Measurements from ENCODE around the gene RNU7-1. TPM values are rescaled to one million over a fixed set of nuclear protein-coding genes. Genes with fewer than 3 reads are reported as not detected.
"Not testable (repeated sequence)": the region's sequence is repeated elsewhere in the genome, so short reads cannot be mapped to it uniquely, and the experiment has no call there.

Gene RNU7-1
- total RNA-seq: not detected

GRCh38 chr12:6943722-6944380 lies at the start of gene RNU7-1, which contains the start of gene C12orf57:
TSS of gene RNU7-1 (plus strand) at chr12:6943816.
TSS of gene C12orf57 (plus strand) at chr12:6944022. CDS start at chr12:6944122, 100 bp downstream.
- peak; percentile 50 for ATAC-seq (replicated peaks)
- peak within 1 kb of the TSS; percentile 100 for H3K27ac Mint-ChIP-seq
- peaks cover 30% of the 10 kb centered on the region for H3K4me1 Mint-ChIP-seq
- peak within 1 kb of the TSS; percentile 87 for H3K4me3 Mint-ChIP-seq
- no peaks in the 10 kb centered on the region for H3K27me3 Mint-ChIP-seq
- peaks cover 91% of the 10 kb centered on the region for H3K36me3 Mint-ChIP-seq (ENCODE audit: low read depth)
- no peaks in the 10 kb centered on the region for H3K9me3 Mint-ChIP-seq

DNA sequence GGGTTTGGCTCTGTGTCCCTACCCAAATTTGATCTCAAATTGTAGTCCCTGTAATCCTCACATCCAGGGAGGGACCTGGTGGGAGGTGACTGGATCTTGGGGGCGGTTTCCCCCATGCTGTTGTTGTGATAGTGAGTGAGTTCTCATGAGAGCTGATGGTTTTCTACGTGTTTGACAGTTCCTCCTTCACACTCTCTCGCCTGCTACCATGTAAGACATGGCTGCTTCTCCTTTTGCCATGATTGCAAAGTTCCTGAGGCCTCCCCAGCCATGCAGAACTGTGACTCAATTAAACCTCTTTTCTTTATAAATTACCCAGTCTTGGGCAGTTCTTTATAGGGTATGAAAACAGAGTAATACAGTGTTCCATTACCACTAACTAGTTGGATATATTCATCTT lies 49.3 kb upstream of the RNU7-1 start:
- Mint-ChIP-seq H3K4me1 (peaks cover 4% of the 10 kb centered on the region), H3K27ac (no peak overlapping the region), H3K4me3 (no peak overlapping the region), H3K27me3 (no peaks in the 10 kb centered on the region), H3K9me3 (no peaks in the 10 kb centered on the region), H3K36me3 (ENCODE audit: low read depth) (no peaks in the 10 kb centered on the region)
- no peak for ATAC-seq (replicated peaks)

- Mint-ChIP-seq H3K27me3 (no peaks in the 10 kb centered on the region), H3K9me3 (no peaks in the 10 kb centered on the region), H3K4me1 (no peaks in the 10 kb centered on the region), H3K4me3 (no peak overlapping the region), H3K36me3 (ENCODE audit: low read depth) (no peaks in the 10 kb centered on the region), H3K27ac (no peak overlapping the region)
- ATAC-seq (replicated peaks): no peak
Measured at GRCh38 chr12:6896846-6897435, 46.7 kb upstream of the RNU7-1 start.

GRCh38 chr12:6899427-6899826 lies 44.2 kb upstream of the RNU7-1 start:
- ATAC-seq (replicated peaks): no peak
- Mint-ChIP-seq H3K27me3 (no peaks in the 10 kb centered on the region), H3K4me3 (no peak overlapping the region), H3K4me1 (peaks cover 4% of the 10 kb centered on the region), H3K27ac (no peak overlapping the region), H3K9me3 (no peaks in the 10 kb centered on the region), H3K36me3 (ENCODE audit: low read depth) (no peaks in the 10 kb centered on the region)

- no peaks in the 10 kb centered on the region for H3K36me3 Mint-ChIP-seq (ENCODE audit: low read depth)
- H3K4me1 Mint-ChIP-seq: peaks cover 4% of the 10 kb centered on the region
- no peaks in the 10 kb centered on the region for H3K9me3 Mint-ChIP-seq
- no peaks in the 10 kb centered on the region for H3K27me3 Mint-ChIP-seq
- no peak overlapping the region for H3K4me3 Mint-ChIP-seq
- no peak for ATAC-seq (replicated peaks)
- H3K27ac Mint-ChIP-seq: no peak overlapping the region
Measured at GRCh38 chr12:6899837-6900519, 43.6 kb upstream of the RNU7-1 start.

- Mint-ChIP-seq H3K4me3 (no peak overlapping the region), H3K36me3 (ENCODE audit: low read depth) (no peaks in the 10 kb centered on the region), H3K4me1 (peaks cover 4% of the 10 kb centered on the region), H3K27ac (peak overlapping the region; percentile 11), H3K27me3 (no peaks in the 10 kb centered on the region), H3K9me3 (no peaks in the 10 kb centered on the region)
- ATAC-seq (replicated peaks): no peak
Measured at GRCh38 chr12:6902448-6902847, 41.2 kb upstream of the RNU7-1 start.

- H3K27me3 Mint-ChIP-seq: no peaks in the 10 kb centered on the region
- no peak for ATAC-seq (replicated peaks)
- no peaks in the 10 kb centered on the region for H3K36me3 Mint-ChIP-seq (ENCODE audit: low read depth)
- H3K9me3 Mint-ChIP-seq: no peaks in the 10 kb centered on the region
- peaks cover 4% of the 10 kb centered on the region for H3K4me1 Mint-ChIP-seq
- H3K27ac Mint-ChIP-seq: no peak overlapping the region
- H3K4me3 Mint-ChIP-seq: no peak overlapping the region
Measured at GRCh38 chr12:6903722-6904121, 39.9 kb upstream of the RNU7-1 start.

GRCh38 chr12:6904280-6905276 lies 39.0 kb upstream of the RNU7-1 start, which contains the start of gene LRRC23:
TSS of gene LRRC23 (plus strand) at chr12:6904822. CDS start at chr12:6905634, 812 bp downstream.
- ATAC-seq (replicated peaks): peak; percentile 99
- no peaks in the 10 kb centered on the region for H3K36me3 Mint-ChIP-seq (ENCODE audit: low read depth)
- H3K27ac Mint-ChIP-seq: no peak within 1 kb of the TSS
- H3K9me3 Mint-ChIP-seq: no peaks in the 10 kb centered on the region
- H3K27me3 Mint-ChIP-seq: no peaks in the 10 kb centered on the region
- peaks cover 4% of the 10 kb centered on the region for H3K4me1 Mint-ChIP-seq
- H3K4me3 Mint-ChIP-seq: no peak within 1 kb of the TSS

DNA sequence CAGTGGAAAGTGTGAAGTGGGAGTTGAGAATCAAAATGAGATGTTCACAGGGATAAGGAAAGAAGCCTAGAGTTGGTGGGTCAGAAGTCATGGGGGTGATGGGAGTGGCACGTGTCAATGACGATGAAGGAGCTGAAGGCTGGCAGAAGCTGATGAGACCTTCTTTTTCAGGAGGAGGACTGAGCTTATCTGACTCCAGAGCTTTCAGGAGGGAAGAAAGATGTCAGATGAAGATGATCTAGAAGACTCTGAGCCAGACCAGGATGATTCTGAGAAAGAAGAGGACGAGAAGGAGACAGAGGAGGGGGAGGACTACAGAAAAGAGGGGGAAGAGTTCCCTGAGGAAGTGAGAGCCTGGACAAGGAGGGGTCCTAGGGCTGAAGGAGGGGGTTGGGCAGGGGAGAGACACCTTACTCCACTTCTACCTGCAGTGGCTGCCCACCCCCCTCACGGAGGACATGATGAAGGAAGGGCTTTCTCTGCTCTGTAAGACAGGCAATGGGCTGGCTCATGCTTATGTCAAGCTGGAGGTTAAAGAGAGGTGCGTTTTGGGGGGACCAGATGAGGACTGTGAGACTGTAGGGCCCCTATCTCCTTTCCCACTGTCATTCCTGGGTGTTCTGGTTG lies 38.1 kb upstream of the RNU7-1 start:
- Mint-ChIP-seq H3K4me3 (no peak overlapping the region), H3K27ac (no peak overlapping the region), H3K9me3 (no peaks in the 10 kb centered on the region), H3K4me1 (peaks cover 4% of the 10 kb centered on the region), H3K27me3 (no peaks in the 10 kb centered on the region), H3K36me3 (ENCODE audit: low read depth) (no peaks in the 10 kb centered on the region)
- no peak for ATAC-seq (replicated peaks)

DNA sequence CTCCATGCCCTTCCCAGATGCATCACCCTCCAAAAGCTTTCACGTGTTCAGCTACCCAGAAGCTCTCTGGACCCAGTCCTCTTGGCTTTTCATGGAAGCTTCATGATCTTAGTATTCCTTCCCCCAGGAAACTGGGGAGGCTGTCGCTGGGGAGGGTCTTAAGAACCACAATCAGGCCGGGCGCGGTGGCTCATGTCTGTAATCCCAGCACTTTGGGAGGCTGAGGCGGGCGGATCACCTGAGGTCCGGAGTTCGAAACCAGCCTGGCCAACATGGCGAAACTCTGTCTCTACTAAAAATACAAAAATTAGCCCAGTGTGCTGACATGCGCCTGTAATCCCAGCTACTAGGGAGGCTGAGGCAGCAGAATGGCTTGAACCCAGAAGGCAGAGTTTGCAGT lies 35.5 kb upstream of the RNU7-1 start:
- H3K36me3 Mint-ChIP-seq (ENCODE audit: low read depth); H3K27ac Mint-ChIP-seq; H3K4me1 Mint-ChIP-seq; H3K27me3 Mint-ChIP-seq; ATAC-seq (replicated peaks); H3K9me3 Mint-ChIP-seq; H3K4me3 Mint-ChIP-seq: not testable (repeated sequence)

DNA sequence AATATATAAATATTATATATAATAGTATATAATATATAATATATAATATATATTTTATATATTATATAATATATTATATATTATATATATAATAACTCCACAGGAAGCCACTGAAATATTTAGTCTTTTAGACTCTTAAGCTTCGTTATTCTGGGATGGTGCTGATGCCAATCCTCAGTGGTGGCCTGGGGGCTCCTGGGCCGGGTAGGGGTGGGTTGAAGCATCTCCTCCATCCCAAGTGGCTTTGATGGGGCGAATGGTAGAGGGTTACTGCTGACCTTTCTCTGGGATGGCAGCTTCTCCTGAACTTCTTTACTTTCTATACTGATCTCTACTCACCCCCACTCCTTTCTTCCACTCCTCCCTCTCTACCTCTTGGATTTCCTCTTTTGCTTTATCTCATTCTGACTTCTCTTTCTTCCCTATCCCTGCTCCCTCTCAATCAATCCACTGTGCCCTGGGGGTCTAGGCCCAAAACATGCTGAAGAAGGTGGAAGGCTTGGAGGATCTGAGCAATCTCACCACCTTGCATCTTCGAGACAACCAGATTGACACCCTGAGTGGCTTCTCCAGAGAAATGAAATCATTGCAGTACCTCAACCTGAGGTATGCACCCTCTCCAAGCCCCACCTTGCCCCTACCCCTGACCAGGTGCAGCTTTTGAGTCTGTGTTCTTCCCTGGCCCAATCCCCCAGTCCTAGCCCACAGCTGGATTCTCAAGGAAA lies 34.0 kb upstream of the RNU7-1 start:
- peaks cover 5% of the 10 kb centered on the region for H3K36me3 Mint-ChIP-seq (ENCODE audit: low read depth)
- peaks cover 8% of the 10 kb centered on the region for H3K4me1 Mint-ChIP-seq
- no peak overlapping the region for H3K4me3 Mint-ChIP-seq
- ATAC-seq (replicated peaks): no peak
- no peak overlapping the region for H3K27ac Mint-ChIP-seq
- H3K9me3 Mint-ChIP-seq: no peaks in the 10 kb centered on the region
- no peaks in the 10 kb centered on the region for H3K27me3 Mint-ChIP-seq

GRCh38 chr12:6912164-6912935 lies 31.3 kb upstream of the RNU7-1 start:
- Mint-ChIP-seq H3K9me3 (no peaks in the 10 kb centered on the region), H3K27ac (peak overlapping the region; percentile 93), H3K27me3 (no peaks in the 10 kb centered on the region), H3K36me3 (ENCODE audit: low read depth) (peaks cover 33% of the 10 kb centered on the region), H3K4me1 (peaks cover 14% of the 10 kb centered on the region), H3K4me3 (peak overlapping the region; percentile 96)
- ATAC-seq (replicated peaks): no peak
